Measurements from ENCODE around the gene ETS1.

Gene ETS1

DNA sequence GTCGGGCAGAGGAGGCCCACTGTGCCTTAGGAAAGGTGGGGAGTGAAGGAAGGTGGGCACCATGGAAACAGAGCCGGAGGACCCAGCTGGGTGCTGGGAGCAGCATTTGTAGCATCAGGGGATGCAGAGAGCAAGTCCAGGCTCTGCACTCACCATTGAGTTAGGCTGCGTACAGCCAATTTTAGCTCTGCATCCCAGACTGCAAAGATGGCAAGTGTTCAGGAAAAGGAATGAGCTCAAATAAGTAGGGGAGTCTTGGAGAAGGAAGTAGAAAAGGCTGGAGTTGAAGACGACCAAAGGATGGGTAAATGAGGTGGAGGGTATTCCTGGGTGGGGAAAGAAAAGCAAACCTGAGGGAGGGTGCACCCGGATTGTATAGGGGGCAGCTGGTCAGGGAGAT is 31.6 kb upstream of the ETS1 start:
- no peak for DNase-seq

DNA sequence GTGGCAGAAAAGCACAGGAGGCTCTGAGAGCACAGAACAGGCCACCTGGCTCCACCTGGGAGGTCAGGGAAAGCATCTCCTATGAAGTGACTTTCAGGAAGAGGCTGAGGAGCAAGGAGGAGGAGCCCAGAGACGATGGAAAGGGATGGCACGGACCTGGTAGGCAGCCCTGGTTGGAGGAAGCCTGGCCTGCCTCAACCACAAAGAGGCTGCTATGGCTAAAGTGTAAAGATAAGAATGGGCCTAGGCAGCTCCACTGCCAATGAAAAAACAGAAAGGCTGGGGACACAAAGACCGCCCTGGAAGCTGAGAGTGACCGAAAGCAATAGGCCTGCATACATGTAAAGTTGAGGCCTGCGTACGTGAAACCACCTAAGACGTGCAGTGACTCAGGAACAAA is 31.2 kb upstream of the ETS1 start:
- no peak for DNase-seq

DNA sequence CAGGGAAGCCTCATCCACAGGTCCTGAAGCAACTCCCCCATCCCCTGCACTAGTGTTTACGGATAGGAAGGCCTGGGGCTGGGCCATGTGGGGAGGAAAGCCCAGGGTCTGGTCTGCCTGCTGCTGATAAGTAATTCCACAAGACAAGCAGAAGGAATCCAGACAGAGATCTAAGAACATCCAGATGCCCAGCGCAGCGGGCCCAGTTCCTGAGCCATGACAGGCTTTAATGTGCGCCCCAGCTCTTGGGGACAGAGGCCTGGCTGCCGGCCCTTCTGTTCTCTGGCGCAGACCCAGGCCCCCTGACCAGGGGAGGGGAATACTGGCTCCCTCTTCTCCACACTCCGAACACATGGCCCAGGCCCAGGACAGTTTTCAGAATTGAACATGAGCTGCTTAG is 28.8 kb upstream of the ETS1 start:
- no peak for DNase-seq

DNA sequence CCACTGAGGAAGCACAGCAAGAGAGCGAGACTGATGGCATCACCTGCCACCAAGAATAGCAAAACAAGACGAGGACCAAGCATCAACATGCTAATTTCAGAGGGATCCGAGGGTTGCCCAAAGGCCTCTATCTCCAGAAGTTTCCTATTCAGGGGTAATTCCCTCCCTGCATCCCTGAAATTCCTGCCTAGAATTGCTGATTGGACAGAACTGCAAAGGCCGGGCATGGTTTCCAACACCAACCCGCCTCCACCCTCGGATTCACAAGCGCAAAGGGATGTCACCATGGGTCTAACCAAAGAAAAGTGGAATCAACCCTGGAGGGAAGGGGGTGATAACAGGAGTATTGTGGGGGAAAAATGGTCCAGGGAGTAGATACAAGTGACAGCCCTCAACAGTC is 28.3 kb upstream of the ETS1 start:
- DNase-seq, result no peak

DNA sequence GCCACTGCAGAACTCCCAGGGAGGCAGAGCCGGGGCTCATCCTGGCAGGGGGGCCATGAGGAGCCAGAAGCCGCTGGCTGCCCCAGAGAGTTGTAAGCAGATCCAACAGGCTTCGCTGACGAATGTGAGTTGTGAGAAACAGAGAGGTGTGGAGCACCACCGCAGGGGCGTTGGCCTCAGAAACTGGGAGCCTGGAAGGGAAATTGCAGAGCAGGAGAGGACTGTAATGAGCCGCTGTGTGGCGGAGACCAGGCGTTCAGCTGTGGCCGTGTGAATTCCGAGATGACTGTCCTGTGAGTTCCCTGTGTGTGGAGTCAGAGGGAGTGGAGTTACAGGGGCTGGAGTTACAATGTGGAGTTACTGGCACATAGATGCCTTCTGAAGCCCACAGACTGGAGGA is 27.7 kb upstream of the ETS1 start:
- DNase-seq, result no peak

DNA sequence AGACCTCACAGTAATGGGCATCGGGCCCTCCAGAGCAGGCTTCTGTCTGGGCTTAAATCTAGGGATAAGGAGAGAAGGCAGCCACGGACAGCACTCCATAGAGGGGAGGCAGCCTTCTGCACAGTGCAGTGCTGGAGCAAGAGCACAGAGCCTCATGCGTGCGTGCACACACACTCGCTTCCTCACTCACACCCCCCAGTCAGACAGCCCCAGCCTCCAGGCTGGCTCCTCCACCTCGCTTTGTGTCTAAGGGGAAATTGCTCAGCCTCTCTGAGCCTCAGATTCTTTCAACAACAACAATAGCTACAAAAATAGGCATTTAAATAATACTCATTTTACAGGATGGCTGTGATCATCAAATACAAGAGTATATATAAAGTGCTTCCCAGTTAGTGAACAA is 26.7 kb upstream of the ETS1 start:
- no peak for DNase-seq

DNA sequence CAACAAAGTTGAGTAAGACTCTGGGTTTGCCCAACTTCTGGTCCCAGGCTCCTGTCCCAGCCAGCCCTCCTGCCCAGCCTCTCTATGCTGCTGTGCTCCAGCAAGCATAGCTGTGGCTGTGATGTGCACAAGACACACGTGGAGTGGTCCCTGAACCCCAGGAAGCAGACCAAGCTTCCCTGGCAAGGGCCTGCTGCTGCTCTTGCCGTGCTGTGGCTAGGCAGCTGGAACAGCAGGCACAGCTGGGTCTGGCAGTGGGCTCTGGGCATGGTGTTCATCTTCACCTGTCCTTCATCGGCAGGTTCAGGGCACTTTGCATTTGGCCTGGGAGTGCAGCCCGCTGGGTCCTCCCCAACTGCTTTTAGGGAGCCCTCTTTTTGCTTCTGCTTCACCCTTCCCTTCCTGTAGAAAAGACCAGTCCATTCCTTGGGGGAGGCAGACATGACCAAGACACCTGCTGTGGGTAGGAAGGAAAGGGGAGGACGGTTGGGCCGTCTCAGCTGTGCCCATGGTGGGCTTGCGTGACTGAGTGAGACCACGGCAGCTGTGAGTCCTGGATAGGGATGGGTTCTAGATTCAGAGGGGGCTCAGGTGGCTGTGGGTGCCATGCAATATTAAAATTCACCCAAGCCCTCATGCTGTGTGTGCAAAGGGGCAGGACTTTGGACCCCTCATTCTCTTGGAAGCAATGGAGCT is 26.1 kb upstream of the ETS1 start:
- no peak for DNase-seq

DNA sequence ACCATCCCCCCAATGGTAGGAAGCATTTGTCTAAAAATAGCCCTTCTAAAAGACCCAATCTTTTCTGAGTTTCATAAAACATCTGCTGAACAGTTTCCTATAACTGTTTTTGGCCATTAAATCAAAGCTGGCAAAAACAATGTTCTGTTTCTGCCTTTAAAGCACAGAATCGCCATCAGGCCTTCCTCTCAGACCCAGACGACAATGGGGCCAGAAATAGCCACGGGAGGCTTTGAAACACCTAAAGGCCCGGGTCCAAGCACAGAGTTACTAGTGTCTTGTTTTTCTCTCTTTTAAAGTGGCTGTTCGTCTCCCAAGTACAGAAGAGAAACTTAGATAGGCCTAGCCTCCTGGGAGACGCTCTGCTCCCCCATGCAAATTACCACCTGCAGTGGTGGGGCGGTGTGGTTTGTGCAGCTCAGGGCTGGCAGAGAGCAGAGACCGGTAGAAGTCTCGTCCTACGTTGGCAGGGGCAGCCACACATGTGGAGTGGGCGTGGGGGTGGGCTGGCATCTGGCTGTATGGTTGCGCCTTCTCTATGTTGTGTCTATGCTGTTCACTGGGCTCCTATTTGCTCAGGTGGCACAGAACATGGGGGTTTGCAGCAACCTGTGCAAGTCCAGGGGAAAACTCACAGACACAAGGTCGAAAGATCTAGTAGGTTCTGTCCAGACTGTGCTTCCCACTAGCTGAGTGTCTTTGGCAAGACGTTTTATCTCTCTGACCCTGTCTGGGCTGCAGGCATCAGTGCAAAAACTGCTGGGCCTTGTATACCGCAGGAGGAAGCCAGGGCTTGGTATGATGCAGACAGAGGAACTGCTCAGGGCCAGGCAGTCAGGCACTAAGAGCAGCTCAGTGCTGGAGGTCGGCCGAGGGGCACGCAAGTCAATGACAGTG is 23.6 kb upstream of the ETS1 start:
- DNase-seq, result peak; percentile 54

DNA sequence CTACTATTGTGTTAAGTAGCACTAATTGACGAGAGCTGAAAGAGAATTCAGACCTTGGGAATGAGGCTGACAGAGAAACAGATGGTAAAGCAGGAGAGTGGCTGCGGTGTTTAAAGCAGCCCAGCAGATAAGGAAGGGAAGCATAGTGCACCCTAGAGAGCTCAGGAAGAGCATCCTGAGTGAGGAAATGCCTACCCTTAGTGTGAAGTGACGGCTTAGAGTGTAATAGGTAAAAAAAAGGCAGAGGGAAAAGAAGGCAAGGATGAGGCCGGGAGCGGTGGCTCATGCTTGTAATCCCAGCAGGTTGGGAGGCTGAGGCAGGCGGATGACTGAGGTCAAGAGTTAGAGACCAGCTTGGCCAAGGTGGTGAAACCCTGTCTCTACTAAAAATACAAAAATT is 22.4 kb upstream of the ETS1 start:
- DNase-seq, result no peak

DNA sequence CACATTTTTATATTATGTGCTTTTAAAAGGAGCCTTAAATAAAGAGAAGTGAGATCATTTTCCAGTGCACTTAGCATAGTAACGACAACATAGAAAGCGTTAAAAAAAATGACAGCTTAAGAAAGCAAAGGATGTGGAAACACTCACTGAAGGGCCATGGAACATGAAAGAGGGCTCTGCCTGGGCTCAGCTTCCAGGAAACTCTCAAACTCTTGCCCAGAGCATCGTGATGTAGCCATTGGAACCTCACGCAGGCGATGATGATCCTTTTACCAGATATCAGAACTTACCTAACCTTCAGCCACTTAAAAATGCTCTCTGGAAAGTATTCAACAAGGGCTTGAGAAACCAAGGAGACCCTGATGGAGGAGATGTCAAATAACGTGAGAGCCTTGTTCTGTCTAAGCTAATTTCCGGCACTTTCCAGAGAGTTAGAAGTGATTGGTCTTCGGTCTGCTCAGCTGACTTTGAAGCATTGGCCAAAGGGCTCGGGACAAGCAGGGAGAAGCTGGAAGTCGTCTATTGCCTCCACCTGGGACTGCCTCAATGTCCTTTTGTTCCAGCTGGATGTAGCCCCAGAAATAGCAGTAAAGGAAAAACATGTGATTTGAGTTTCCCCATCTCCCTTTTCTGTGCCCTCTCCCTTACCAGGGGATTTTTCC is 21.5 kb upstream of the ETS1 start:
- no peak for DNase-seq

DNA sequence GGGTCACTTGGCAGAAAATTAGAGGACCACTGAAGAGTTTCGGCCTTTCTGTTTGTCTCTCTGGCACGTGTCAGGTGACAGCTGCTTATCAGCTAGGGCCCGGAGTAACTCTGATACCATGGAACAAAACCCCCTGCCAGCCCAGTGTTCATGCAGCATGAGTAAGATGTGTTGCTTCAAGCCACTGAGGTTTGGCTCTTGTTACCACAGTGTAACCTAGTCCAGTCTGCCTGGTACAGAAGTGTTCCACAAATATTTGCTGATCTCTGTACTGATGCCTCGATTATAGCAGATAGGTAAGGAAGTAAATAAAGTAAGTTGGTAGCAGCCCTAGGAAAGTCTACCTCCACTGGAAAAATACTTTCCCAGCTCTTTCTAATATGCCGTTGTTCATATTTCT is 20.5 kb upstream of the ETS1 start:
- no peak for DNase-seq

DNA sequence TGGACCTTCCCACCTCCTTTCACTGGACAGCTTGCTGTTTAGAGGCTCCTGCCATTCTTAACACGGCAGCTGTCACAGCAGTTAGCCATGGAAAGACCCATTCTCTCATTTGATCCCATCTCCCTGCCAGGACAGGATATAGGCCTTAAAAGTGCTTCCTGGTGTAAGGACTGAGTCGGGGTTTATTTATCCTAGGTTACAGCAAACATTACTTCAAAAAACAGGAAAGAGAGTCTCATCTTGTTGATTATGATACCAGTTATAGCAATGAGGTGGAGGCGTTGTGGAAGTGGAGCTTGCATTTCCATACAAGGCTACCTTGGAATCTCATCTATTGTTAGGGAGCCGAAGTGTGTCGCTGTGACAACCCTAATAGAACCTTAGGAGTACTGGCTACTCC is 17.4 kb upstream of the ETS1 start:
- DNase-seq, result no peak

DNA sequence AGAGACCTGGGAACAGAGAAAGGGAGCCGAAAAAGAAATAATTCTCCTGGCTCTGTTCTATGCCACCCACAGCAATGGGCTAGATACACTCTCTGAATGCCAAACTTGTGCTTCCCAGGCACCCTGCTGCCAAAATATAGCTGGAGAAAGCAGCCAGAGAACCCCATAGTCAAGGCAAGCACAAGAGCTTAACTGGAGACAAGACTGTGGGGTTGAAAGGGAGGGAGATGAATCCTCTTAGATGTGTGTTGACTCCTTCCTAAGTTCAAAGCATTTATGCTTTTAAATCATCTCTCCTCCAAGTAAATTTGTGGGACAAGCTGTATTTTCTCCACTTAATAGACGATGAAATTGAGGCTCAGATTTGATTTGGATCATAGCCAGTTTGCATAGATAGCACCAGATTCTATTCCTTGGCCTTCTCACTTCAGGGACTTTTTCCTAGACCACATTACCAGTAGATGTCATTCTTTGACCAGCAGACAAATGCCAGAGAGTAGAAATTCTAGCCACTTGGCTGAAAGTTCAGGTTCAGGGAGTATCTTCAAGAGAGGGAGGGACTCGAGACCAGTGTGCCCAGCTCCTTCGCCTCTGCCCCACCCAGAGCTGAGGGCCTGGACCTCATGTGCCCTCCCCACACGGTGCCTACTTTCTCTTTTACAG is 16.5 kb upstream of the ETS1 start:
- no peak for DNase-seq

DNA sequence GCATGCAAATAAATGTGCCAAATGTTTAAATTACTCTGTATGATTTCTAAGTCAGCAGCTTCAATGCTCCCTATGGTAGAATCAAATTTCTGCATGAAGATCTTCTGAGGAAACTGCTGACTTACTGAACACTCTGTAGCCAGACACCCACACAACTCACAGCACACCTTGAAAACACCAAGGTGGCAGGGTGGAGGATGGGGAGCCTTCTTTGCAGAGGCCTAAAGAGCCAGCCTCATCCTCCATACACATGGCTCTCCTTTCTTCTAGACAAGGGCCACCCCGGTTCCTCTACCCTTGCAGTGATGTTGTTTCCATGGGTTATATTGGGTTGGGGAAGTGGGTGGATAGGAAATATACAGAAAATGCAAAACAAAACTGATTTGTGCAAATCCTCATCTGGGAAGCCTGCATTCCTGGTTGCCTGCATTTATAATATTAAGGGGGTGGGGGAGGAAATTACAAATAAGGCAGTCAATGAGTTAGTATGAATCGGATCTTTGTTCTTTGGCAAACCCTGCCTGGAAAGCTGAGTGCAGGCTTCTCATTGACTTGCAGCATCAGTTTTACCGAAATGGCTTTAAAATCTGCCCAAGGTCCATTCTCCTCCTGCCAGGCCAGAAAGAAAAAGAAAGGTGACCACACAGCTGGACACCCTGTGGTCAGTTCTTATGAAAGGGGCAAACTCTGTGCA is 15.8 kb upstream of the ETS1 start:
- no peak for DNase-seq

DNA sequence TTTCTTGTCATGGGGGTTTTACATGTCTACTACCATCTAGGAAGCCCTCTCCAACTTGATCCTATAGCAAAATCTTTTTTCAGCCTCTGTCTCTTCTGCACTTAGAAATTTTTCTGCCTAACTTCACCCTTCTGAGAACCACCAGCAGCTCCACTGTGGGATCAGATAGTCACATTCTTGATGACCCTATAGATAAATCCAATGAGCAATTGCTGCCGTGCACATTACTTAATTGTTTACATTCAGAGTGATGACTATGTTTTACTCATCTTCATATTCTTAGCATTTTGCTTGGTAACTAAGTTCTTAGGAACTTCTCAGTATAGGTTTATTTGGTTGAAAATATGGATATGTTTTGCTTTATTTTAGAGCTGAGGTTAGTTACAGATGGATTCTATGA is 12.4 kb upstream of the ETS1 start:
- DNase-seq, result no peak

DNA sequence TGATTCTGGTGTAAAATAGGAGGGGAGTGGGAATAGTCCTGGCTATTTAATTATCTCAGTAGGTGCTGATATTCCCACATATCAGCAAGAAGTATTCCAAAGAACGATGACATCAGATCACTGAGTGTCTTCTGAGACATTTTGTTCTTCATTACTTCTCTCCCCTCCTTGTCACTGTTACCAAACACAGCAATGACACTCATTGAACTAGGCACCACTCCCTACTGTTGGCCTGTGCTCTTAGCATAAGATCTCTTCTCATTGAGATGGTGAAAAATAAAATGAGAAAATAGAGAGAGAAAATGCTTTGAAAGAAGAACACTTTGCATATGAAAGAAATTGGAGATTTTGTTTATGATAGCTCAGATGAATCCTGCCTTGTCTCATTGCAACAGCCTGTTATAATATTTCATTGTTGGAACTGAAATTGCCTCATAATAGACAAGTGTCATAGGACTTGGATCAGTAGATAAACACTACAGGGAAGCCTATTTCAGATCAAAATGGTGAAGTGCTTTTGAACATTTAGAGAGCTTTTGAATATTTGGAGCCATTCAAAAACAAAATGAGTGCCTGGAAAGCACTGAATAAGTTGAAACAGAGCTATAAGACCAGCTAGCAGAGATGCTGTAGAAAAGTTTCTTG is 11.3 kb upstream of the ETS1 start:
- no peak for DNase-seq

DNA sequence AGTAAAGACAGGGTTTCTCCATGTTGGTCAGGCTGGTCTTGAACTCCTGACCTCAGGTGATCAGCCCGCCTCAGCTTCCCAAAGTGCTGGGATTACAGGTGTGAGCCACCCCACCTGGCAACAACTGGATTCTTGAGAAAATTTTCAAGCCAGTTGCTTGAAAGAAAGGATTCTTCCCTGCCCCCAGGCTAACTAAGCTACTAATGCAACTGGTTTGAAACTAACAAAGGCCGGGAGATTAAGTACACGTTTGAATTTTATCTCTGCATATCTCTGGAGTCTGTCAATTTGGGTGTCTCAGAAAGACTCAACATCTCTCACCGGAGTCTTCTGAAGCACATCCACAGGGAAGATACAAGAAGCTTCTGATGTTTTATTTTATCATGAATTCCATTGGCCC is 10.7 kb upstream of the ETS1 start:
- no peak for DNase-seq

DNA sequence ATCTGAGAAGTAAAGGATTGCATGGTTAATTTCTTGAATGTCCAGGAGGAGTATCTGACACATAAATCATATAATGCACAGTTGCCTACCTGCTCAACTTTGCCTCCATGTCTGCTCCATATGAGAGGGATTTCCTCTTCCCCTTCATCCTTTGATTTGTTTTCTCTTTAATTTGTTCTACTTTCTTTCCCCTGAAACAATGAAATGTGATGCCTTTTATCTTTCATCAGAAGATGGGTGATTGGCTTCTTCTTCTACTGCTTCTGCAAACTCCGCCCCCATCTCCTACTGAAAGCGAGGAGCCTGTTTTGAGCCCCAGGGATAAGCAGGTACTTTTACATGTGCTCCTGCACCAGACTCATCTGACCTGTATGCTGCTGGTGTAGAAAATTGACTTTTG is 9.9 kb upstream of the ETS1 start:
- no peak for DNase-seq

DNA sequence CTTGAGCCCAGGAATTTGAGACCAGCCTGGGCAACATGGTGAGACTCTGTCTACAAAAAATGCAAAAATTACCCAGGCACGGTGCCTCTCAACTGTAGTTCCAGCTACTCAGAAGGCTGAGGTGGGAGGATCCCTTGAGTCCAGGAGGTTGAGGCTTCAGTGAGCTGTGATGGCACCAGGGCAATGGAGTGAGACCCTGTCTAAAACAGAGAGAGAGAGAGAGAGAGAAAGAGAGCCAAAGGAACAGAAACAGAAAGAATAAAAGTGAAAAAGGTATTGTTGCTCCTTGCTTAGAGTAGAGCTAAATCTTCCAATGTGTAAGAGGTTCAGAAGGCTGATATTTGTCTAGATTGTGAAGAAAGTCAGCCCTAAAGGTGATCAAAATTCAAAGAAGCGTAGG is 8.9 kb upstream of the ETS1 start:
- no peak for DNase-seq

DNA sequence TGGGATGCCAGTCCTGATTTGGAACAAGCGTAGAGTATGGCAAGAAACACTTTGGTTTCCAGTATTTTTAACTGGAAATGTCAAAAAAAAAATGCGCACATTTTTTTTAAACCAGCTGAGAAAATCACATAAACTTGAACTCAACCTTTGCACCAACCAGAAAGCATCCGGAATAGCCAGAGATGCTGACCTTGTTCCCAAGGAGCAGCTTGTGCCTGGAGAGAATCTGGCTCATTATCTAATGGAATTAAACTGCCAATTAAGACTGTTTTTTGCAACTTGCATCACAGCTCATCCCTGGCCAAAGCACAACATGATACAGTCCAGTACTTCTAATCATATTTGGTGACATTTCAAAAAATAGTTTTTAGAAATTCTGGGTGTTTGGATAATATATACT is 8.4 kb upstream of the ETS1 start:
- DNase-seq, result no peak

DNA sequence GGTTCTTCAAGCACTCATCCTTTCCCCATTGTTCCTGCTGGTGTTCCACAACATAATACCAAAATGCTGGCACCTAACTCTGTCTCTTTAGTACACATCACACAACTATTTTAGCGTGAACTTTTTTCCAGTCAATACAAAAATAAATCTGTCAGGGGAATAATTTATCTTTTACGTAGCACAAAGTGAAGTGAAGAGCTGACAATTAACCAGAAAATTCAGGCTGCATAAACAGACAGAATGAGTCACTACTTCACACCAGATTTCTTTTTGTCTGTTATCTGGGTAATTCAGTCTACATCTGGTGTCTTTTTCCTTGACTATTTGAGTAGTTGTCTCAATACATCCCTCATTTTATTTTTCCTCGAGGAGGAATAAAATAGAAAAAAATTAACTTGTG is 7.9 kb upstream of the ETS1 start:
- no peak for DNase-seq

DNA sequence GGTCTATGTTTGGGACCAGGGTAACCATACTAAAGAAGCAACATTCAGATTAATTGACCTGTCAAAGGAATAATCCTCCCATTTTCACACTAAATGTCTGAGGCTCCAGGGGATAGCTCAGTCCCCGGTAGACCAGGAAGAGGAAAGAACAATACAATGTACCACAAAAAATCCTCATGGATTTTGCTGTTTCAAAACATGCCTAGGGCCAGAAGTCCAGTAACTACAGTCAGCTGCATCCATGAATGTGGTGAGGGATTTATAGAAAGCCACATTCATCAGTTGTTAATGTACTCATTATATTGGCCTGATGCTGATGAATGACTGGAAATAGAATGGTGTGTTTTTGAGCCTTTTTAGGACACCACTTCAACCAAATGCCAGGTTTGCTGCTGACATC is 6.9 kb upstream of the ETS1 start:
- no peak for DNase-seq

Data from stimulated activated CD4-positive, alpha-beta T cell treated with anti-CD3 and anti-CD28 coated beads, Interleukin-4, amount 100 ng/mL, for 24 hours (primary cell).